ENCODE measurements around the gene HOXA6. TPM values are rescaled to one million over a fixed set of nuclear protein-coding genes. Genes with fewer than 3 reads are reported as not detected.

Gene HOXA6
- total RNA-seq, 1 donor from 2014 or later: 45.6 TPM

DNA sequence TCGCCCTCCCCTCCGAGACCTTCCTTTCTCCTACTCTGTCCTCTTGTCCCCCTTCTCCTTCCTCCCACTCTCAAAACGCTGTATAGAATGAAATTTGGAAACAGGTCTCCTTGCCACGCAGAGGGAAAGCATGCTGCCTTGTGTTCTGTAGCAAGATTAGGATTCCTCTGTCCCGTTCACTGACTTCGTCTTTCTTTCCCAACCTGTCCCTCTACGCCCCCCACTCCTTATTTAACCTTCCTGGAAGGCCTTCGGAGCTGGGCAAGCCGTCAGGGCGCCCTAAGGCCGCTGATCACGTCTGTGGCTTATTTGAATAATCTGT, 16.4 kb upstream of the HOXA6 start:
- DNase-seq (ENCODE audit: low spot score in 2 of 2, unreplicated experiment in 2 of 2): no peak
- no peaks in the 10 kb centered on the region for H3K9me3 Mint-ChIP-seq
- peaks cover 89% of the 10 kb centered on the region for H3K27me3 Mint-ChIP-seq (ENCODE audit: low read depth)
- H3K4me1 Mint-ChIP-seq: peaks cover 54% of the 10 kb centered on the region
- H3K36me3 Mint-ChIP-seq: peaks cover 1% of the 10 kb centered on the region
- H3K4me3 Mint-ChIP-seq: peak overlapping the region; percentile 65
- peak overlapping the region; percentile 78 for H3K27ac Mint-ChIP-seq
- TF ChIP-seq, protein P1, sequence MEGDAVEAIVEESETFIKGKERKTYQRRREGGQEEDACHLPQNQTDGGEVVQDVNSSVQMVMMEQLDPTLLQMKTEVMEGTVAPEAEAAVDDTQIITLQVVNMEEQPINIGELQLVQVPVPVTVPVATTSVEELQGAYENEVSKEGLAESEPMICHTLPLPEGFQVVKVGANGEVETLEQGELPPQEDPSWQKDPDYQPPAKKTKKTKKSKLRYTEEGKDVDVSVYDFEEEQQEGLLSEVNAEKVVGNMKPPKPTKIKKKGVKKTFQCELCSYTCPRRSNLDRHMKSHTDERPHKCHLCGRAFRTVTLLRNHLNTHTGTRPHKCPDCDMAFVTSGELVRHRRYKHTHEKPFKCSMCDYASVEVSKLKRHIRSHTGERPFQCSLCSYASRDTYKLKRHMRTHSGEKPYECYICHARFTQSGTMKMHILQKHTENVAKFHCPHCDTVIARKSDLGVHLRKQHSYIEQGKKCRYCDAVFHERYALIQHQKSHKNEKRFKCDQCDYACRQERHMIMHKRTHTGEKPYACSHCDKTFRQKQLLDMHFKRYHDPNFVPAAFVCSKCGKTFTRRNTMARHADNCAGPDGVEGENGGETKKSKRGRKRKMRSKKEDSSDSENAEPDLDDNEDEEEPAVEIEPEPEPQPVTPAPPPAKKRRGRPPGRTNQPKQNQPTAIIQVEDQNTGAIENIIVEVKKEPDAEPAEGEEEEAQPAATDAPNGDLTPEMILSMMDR (IDR thresholded peaks at IDR 0.05; ENCODE audit: unreplicated experiment): no peak

DNA sequence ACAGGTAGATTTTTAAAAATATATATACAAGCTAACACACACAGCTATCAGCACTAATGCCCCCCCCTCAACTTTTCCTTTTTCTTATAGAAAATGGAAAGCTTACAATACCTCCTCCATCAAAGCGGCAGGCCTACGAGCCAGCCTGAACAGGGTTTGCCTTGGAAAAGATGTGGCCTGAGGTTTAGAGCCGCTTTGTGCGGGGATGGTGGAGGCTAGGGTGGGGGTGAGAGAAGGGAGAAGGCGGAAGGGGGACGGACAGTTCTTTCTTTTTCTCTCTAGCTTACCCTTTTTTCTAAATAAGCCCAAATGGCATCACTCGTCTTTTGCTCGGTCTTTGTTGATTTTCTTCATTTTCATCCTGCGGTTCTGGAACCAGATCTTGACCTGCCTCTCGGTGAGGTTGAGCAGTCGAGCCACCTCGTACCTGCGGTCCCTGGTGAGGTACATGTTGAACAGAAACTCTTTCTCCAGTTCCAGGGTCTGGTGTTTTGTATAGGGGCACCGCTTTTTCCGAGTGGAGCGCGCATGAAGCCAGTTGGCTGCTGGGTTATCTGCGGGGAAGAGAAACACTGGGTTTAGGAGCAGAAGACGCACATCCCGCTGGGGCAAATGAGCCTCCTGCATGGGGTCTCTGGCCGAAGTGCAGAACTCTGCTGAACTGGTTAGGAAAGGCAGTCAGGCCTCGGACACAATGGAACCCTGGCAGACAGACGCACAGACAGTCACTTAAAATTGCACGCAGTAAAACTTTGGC, 15.9 kb upstream of the HOXA6 start:
- H3K27me3 Mint-ChIP-seq (ENCODE audit: low read depth): peaks cover 89% of the 10 kb centered on the region
- DNase-seq (ENCODE audit: low spot score in 2 of 2, unreplicated experiment in 2 of 2): no peak
- TF ChIP-seq, protein P1 (IDR thresholded peaks at IDR 0.05; ENCODE audit: unreplicated experiment): no peak
- H3K36me3 Mint-ChIP-seq: peaks cover 1% of the 10 kb centered on the region
- peaks cover 54% of the 10 kb centered on the region for H3K4me1 Mint-ChIP-seq
- peak overlapping the region; percentile 78 for H3K27ac Mint-ChIP-seq
- H3K9me3 Mint-ChIP-seq: no peaks in the 10 kb centered on the region
- H3K4me3 Mint-ChIP-seq: peak overlapping the region; percentile 65

DNA sequence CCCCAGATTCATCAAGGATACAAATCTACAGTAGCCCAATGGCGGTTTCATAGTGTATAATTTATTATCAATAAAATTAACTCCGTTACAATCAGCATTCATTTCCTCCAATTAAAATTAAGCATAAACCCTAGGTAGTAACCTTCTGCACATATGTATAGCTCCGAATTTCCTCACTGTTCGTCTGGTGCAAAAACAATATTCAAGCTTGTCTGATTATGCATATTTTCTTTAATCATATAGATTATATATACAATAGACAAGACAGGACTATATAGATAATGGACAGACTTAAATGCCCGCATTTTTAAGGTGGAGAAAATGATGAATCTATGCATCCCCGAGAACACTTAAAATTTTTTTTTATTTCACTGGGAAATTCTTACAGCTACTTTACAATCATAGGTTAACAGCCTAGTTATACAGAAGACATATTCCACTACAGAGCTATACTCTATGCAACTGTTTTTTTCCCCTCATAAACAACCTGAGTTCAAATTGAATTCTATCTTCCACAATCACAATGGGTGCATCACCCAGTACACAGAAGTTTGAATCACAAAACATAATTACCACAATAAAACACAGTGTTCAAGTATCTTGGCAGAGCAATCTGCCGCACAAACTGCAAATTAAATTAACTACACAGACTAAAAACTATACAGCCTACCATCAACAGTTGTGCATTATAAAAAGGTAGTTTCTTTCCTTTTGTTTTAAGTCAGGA, 15.2 kb upstream of the HOXA6 start:
- TF ChIP-seq, protein P1 (IDR thresholded peaks at IDR 0.05; ENCODE audit: unreplicated experiment): no peak
- peaks cover 3% of the 10 kb centered on the region for H3K36me3 Mint-ChIP-seq
- peak overlapping the region; percentile 55 for H3K27ac Mint-ChIP-seq
- peaks cover 89% of the 10 kb centered on the region for H3K27me3 Mint-ChIP-seq (ENCODE audit: low read depth)
- H3K4me3 Mint-ChIP-seq: peak overlapping the region; percentile 65
- DNase-seq (ENCODE audit: low spot score in 2 of 2, unreplicated experiment in 2 of 2): no peak
- peaks cover 53% of the 10 kb centered on the region for H3K4me1 Mint-ChIP-seq
- H3K9me3 Mint-ChIP-seq: no peaks in the 10 kb centered on the region

DNA sequence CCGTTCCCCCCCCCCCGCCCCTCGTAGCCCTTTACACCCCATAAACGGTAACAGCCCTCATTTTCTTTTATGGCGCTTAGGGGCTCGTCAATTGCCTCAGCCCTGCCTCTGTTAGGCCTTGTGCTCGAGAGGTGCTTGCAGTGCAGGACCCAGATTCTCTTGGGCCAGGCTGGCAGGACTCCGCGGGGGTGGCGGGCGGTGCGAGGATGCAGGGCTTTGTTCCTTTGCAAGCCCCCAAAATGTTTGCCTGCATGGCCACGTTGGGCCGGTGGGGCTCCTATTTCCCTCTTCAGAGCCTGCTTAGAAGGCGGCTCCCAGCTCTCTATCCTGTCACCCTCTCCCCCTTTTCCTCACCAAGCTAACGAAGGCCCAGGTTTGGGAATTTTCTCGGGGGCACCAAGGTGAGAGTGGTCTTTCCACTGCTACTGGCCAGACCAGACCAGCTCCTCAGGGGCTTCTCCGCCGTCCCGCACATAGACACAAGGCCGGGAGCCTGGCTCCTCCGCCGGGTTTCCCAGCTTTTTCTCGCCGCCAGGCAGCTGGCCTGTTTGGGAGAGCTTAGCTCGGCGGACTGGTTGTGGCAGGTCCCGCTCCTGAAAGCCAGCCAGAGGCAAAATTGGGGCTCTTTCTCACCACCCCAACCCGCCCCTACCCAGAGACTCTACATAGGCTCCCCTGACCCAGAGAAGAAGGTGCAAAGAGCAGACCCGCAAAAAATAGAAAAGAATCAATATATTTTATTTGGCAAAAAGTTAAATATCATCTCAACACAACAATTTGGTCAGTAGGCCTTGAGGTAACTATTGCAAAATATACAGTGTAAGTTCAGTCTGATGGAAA, 14.4 kb upstream of the HOXA6 start:
- Mint-ChIP-seq H3K4me3 (peak overlapping the region; percentile 61), H3K4me1 (peaks cover 53% of the 10 kb centered on the region), H3K27ac (peak overlapping the region; percentile 88), H3K27me3 (ENCODE audit: low read depth) (peaks cover 89% of the 10 kb centered on the region), H3K36me3 (peaks cover 3% of the 10 kb centered on the region), H3K9me3 (no peaks in the 10 kb centered on the region)
- peak in 1 of 2 experiments; percentile 19 for DNase-seq (ENCODE audit: low spot score in 2 of 2, unreplicated experiment in 2 of 2)
- TF ChIP-seq, protein P1 (IDR thresholded peaks at IDR 0.05; ENCODE audit: unreplicated experiment): no peak

DNA sequence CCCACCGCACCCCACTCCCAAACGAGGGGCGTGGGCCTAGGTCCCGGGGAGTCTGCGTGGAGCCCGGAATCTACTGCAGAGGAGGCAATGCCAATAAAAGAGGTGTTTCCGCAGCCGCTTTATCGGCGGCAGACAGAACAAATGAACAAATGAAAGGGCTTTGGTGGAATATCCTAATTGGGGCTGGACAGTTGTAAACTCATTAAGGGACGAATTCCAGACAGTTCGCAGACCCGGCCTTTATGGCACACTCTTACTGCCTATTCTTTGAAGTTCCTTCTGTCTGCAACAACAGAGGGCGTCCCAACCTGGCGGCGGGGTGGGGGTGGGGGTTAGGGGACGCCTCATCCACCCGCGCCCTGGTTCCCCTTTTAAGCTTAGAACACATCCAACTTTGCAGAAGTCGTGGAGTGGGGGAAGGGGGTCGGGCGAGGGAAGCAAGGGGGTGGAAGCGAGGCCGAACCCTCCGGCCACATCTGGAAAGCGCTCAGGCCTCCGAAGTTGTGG, 13.7 kb upstream of the HOXA6 start:
- Mint-ChIP-seq H3K4me3 (peak overlapping the region; percentile 77), H3K27me3 (ENCODE audit: low read depth) (peaks cover 86% of the 10 kb centered on the region), H3K27ac (peak overlapping the region; percentile 87), H3K9me3 (no peaks in the 10 kb centered on the region), H3K4me1 (peaks cover 52% of the 10 kb centered on the region), H3K36me3 (peaks cover 3% of the 10 kb centered on the region)
- no peak for DNase-seq (ENCODE audit: low spot score in 2 of 2, unreplicated experiment in 2 of 2)
- TF ChIP-seq, protein P1 (IDR thresholded peaks at IDR 0.05; ENCODE audit: unreplicated experiment): peak; percentile 34
